Liver (tissue), 9 donors: ENCODE data around the gene FADS2. TPM values are rescaled to one million over a fixed set of nuclear protein-coding genes. Genes with fewer than 3 reads are reported as not detected.
A peak's percentile ranks its signal among the peaks of the same experiment; 100 is the strongest.

Source experiments
- DNase-seq: peaks from one replicate; pipeline ENCODE4 v3.0.0-alpha.2; 2017; ENCODE audit warnings: low spot score
- H3K27ac ChIP-seq, 2 donors: one replicate each; pipeline ENCODE4 v1.7.0; 2013; ENCODE audit warnings: inconsistent platforms in 2 of 2, low read length in 2 of 2, control low read depth in 1 of 2, low read depth in 1 of 2, mild to moderate bottlenecking in 1 of 2
- H3K27me3 ChIP-seq, 4 donors: one replicate each; pipeline versions ENCODE4 v1.6.1 to v1.7.0; 2013; ENCODE audit warnings: low read length in 3 of 4, inconsistent platforms in 1 of 4, mild to moderate bottlenecking in 1 of 4, moderate library complexity in 1 of 4; ENCODE audit not compliant: control insufficient read depth in 4 of 4, insufficient read depth in 4 of 4
- H3K36me3 ChIP-seq, 4 donors: one replicate each; pipeline versions ENCODE4 v1.6.1 to v1.7.0; 2013; ENCODE audit warnings: low read length in 3 of 4, mild to moderate bottlenecking in 3 of 4, low read depth in 1 of 4, moderate library complexity in 1 of 4; ENCODE audit not compliant: control insufficient read depth in 4 of 4, insufficient read depth in 3 of 4
- H3K4me1 ChIP-seq, 4 donors: one replicate each; pipeline versions ENCODE4 v1.6.1 to v1.7.0; 2013; ENCODE audit warnings: low read length in 3 of 4, mild to moderate bottlenecking in 3 of 4, moderate library complexity in 1 of 4; ENCODE audit not compliant: control insufficient read depth in 4 of 4, insufficient read depth in 4 of 4
- H3K4me3 ChIP-seq, 3 donors: one replicate each; pipeline versions ENCODE4 v1.6.1 to v1.7.0; 2013; ENCODE audit warnings: low read length in 3 of 3, control low read depth in 1 of 3, low read depth in 1 of 3, mild to moderate bottlenecking in 1 of 3
- H3K9ac ChIP-seq, 2 donors: one replicate each; pipeline ENCODE4 v1.7.0; 2013; ENCODE audit warnings: low read length in 2 of 2, mild to moderate bottlenecking in 2 of 2, moderate library complexity in 2 of 2, control low read depth in 1 of 2, low read depth in 1 of 2
- H3K9me3 ChIP-seq, 4 donors: one replicate each; pipeline versions ENCODE4 v1.6.1 to v1.7.0; 2013; ENCODE audit warnings: low read length in 3 of 4; ENCODE audit not compliant: control insufficient read depth in 4 of 4
- ATF3 ChIP-seq: IDR thresholded peaks from 2 replicates; pipeline ENCODE4 v1.6.1; 2016; ENCODE audit warnings: antibody characterized with exemption
- FOXA1 ChIP-seq: IDR thresholded peaks from 2 replicates; pipeline ENCODE4 v1.6.1; 2016; ENCODE audit warnings: antibody characterized with exemption
- FOXA2 ChIP-seq: IDR thresholded peaks from 2 replicates; pipeline ENCODE4 v1.6.1; 2016; ENCODE audit warnings: antibody characterized with exemption
- GABPA ChIP-seq, 2 donors: IDR thresholded peaks in 1 of 2; conservative IDR thresholded peaks in 1 of 2; 2 replicates each; pipeline ENCODE4 v1.6.1; 2016; ENCODE audit warnings: antibody characterized with exemption in 2 of 2, mild to moderate bottlenecking in 1 of 2, moderate library complexity in 1 of 2
- HNF4A ChIP-seq, 2 donors: conservative IDR thresholded peaks; 2 replicates each; pipeline ENCODE4 v1.6.1; 2016; ENCODE audit warnings: antibody characterized with exemption in 2 of 2, mild to moderate bottlenecking in 2 of 2
- HNF4G ChIP-seq: IDR thresholded peaks from 2 replicates; pipeline ENCODE4 v1.6.1; 2016; ENCODE audit warnings: antibody characterized with exemption
- JUND ChIP-seq, 2 donors: IDR thresholded peaks; 2 replicates each; pipeline ENCODE4 v1.6.1; 2016; ENCODE audit warnings: antibody characterized with exemption in 2 of 2
- MAX ChIP-seq: IDR thresholded peaks from 2 replicates; pipeline ENCODE4 v1.6.1; 2016; ENCODE audit warnings: antibody characterized with exemption
- NR2F2 ChIP-seq: IDR thresholded peaks from 2 replicates; pipeline ENCODE4 v1.6.1; 2016; ENCODE audit warnings: antibody characterized with exemption
- RAD21 ChIP-seq, 2 donors: IDR thresholded peaks; 2 replicates each; pipeline ENCODE4 v1.6.1; 2016; ENCODE audit warnings: antibody characterized with exemption in 2 of 2, mild to moderate bottlenecking in 2 of 2
- REST ChIP-seq: IDR thresholded peaks from 2 replicates; pipeline ENCODE4 v1.6.1; 2016; ENCODE audit warnings: antibody characterized with exemption, mild to moderate bottlenecking
- RXRA ChIP-seq, 2 donors: IDR thresholded peaks; 2 replicates each; pipeline ENCODE4 v1.6.1; 2017 to 2018; ENCODE audit warnings: antibody characterized with exemption in 2 of 2, mild to moderate bottlenecking in 1 of 2
- YY1 ChIP-seq: IDR thresholded peaks from 2 replicates; pipeline ENCODE4 v1.6.1; 2016; ENCODE audit warnings: antibody characterized with exemption, mild to moderate bottlenecking
- ZBTB33 ChIP-seq: IDR thresholded peaks from 2 replicates; pipeline ENCODE4 v1.6.1; 2016; ENCODE audit warnings: antibody characterized with exemption
- WGBS: extraction: QIAGEN DNeasy Blood & Tissue Kit; methylation state at CpG from one replicate; pipeline ENCODE4 v1.1.7; 2013; 5-methylcytosine and 5-hydroxymethylcytosine counted together
- polyA plus RNA-seq, 2 donors: library from polyadenylated mRNA; stranded (reverse) in 1 of 2; unstranded in 1 of 2; fragments of 200-250 nt in 1 of 2; fragments of >200 nt in 1 of 2; fragmentation: Nextera tagmentation in 1 of 2; extraction: Ambion mirVana in 1 of 2; gene quantifications; one replicate each; pipeline versions ENCODE4 v1.2.1 to v1.2.3, GENCODE V29; 2013 to 2015
- total RNA-seq, 2 donors: library from RNA; depleted of rRNA; stranded (reverse); fragments of >200 nt; gene quantifications; one replicate each; pipeline ENCODE4 v1.2.3, GENCODE V29; 2014
- donor health status: healthy.
- donor health status: healthy.
- donor health status: healthy.
- donor health status: healthy.
- donor health status: healthy.

FADS2 gene
- total and polyA plus RNA-seq, 4 donors = 2.8 to 281 (median 84.9) TPM

GRCh38 chr11:61911128-61911700, 83.1 kb downstream of the FADS2 start:
- 76% methylated on average over 7 of the region's 7 CpGs for WGBS
- Histone ChIP-seq H3K27me3 (no peaks in the 10 kb centered on the region), H3K9ac (no peak overlapping the region), H3K36me3 (no peaks in the 10 kb centered on the region), H3K27ac (no peak overlapping the region), H3K4me1 (peaks cover 0 to 10% (median 0%) of the 10 kb centered on the region in 4 donors), H3K9me3 (no peaks in the 10 kb centered on the region), H3K4me3 (no peak overlapping the region)
- peak; percentile 26 for DNase-seq
- TF ChIP-seq ZBTB33 (no peak), HNF4A (conservative IDR thresholded peaks at IDR 0.05) (no peak), REST (no peak)

- Histone ChIP-seq H3K9me3 (no peaks in the 10 kb centered on the region), H3K27ac (no peak overlapping the region), H3K27me3 (no peaks in the 10 kb centered on the region), H3K4me1 (peaks cover 0 to 10% (median under 1%) of the 10 kb centered on the region in 4 donors), H3K4me3 (no peak overlapping the region), H3K9ac (no peak overlapping the region), H3K36me3 (no peaks in the 10 kb centered on the region)
- TF ChIP-seq YY1 = no peak
- TF ChIP-seq RXRA (IDR thresholded peaks at IDR 0.05) = no peak
- no peak for TF ChIP-seq MAX
- TF ChIP-seq RAD21 (IDR thresholded peaks at IDR 0.05) = no peak
- TF ChIP-seq GABPA (IDR thresholded peaks at IDR 0.05 in 1 of 2, conservative IDR thresholded peaks at IDR 0.05 in 1 of 2) = no peak
- peak; percentile 60 for TF ChIP-seq NR2F2
- TF ChIP-seq REST = peak; percentile 25
- TF ChIP-seq HNF4G = no peak
- no peak for TF ChIP-seq JUND (IDR thresholded peaks at IDR 0.05)
- no peak for TF ChIP-seq ATF3
- TF ChIP-seq FOXA1 = no peak
- TF ChIP-seq FOXA2 = no peak
- 80% methylated on average over 17 of the region's 17 CpGs for WGBS
- DNase-seq = peak; percentile 32
These were observed 83.8 kb downstream of the FADS2 start for GRCh38 chr11:61911701-61912529.
